GM19025 (cell line): Measurements from ENCODE around the gene SND1.

Source experiments
- ATAC-seq: cut with Tn5 transposase; IDR thresholded peaks from one replicate; pipeline ENCODE4 v1.9.1; 2021; ENCODE audit warnings: mild to moderate bottlenecking, low read depth, moderate library complexity; ENCODE audit not compliant: unreplicated experiment

Gene SND1

DNA sequence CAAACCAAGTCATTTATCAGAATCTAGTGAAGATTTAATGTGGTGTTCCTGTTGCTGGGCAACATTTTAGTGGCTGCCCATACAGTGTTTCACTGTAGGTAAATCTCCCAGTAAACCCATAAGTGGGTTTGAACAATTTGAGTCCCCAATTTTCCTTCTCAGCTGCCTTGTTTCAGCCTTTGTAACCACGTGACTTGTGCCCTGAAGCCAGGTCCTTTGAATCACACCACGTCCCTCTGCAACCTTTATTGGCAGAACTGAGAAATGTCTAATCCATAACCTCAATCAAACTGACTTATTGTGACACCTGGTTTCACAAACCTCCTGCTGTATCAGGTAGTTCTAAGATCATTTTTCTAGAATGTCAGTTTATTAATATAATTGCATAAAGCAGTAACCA is 30.1 kb downstream of the SND1 start:
- ATAC-seq, result no peak

GRCh38 chr7:127683776-127684681 is 32.0 kb downstream of the SND1 start:
- peak; percentile 71 for ATAC-seq

- ATAC-seq, result no peak
Observed at GRCh38 chr7:127689194-127689772, 37.3 kb downstream of the SND1 start.

DNA sequence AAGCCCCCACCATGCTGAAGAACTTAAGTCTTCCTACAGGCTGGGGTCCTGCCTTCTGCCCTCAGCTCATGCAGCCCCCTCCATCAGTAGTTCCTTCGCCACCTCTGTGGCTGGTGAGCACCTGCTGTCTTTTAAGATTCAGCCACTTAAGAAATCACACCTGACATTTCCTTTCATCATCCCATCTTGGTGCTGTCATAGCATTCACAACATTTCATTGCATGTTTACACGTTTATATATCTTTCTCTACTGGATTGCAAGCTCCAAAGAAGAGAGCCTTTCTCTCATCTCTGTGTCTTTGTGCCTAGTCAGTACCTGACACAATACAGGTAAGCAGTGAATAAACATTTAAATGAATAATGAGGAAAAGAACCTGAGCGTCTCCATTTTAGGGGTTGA is 38.3 kb downstream of the SND1 start:
- no peak for ATAC-seq

DNA sequence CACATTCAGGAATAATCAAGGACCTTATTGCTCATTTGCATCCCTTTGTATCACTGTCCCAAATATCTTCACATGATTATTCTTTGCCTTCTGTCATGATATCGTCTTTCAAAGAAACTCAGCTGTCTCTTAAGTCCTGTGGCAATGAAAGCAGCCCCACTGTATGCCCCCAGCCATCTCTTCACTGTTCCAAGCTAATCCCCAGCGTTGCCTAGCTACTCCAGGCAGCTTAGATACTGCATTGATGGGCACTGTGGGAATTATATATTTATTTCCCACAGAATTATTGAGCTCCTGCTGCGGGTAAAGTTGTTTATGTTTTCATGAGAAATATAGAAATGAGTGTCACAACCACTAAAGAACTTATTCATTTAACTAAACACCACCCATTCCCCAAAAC is 38.8 kb downstream of the SND1 start:
- no peak for ATAC-seq

DNA sequence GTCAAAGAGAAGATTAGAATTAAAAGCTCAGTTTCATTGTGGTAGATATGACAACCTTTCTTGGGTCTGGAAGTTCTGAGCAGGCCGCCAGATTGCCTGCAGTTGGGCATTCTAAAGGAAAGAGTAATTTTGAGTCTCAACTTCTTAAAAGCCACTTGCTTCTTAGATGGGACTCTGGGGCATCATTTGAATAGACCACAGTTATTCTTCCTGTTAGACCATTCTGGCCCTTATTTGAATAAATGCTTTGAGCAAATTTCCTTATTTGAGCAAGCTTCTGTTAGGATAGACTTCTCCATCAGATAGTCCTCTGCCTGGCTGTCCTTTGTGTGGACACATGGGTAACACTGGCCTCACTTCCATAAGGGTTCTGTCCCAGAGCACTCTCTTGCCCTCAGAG is 40.2 kb downstream of the SND1 start:
- ATAC-seq, result no peak

- ATAC-seq, result no peak
Observed at GRCh38 chr7:127699853-127700252, 47.9 kb downstream of the SND1 start.

- ATAC-seq, result no peak
Observed at GRCh38 chr7:127702052-127702652, 50.2 kb downstream of the SND1 start.

GRCh38 chr7:127702938-127703337 is 50.9 kb downstream of the SND1 start:
- no peak for ATAC-seq

GRCh38 chr7:127704211-127704610 is 52.2 kb downstream of the SND1 start:
- ATAC-seq, result no peak

GRCh38 chr7:127705461-127705959 is 53.5 kb downstream of the SND1 start:
- no peak for ATAC-seq

- ATAC-seq, result no peak
Observed at GRCh38 chr7:127706766-127707165, 54.8 kb downstream of the SND1 start.

DNA sequence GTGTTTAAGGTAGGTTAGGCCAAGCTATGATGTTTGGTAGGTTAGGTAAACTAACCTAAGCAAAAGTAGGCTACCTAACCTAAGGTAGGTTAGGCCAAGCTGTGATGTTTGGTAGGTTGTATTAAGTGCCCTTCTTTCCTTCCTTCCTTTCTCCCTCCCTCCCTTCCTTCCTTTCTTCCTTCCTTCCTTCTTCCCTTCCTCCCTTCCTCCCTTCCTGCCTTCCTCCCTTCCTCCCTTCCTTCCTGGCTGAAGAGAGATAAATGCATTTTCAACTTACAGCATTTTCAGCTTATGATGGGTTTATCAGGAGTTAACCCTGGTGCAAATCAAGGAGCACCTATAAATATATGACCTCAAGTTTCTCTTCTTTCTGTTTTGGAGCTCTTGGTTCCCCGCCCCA is 56.2 kb downstream of the SND1 start:
- ATAC-seq, result no peak

GRCh38 chr7:127708788-127709187 is 56.8 kb downstream of the SND1 start:
- peak; percentile 51 for ATAC-seq

GRCh38 chr7:127710635-127711034 is 58.6 kb downstream of the SND1 start:
- no peak for ATAC-seq

DNA sequence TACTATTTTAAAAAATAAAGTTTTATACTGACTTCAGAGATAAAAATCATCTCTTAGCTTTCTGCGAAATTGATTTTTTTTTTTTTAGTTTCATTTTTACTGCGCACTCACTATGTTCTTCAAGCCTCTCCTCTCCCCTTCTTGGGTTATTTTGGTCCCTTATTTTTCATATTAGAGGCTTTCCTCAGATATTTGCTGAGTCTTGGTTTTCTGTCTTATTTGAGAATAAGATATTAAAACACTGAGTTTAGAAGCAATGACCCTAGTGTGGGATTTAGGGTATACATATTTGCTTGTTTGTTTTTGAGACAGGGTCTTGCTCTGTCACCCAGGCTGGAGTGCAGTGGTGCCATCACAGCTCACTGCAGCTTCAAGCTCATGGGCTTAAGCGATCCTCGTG is 59.9 kb downstream of the SND1 start:
- no peak for ATAC-seq

DNA sequence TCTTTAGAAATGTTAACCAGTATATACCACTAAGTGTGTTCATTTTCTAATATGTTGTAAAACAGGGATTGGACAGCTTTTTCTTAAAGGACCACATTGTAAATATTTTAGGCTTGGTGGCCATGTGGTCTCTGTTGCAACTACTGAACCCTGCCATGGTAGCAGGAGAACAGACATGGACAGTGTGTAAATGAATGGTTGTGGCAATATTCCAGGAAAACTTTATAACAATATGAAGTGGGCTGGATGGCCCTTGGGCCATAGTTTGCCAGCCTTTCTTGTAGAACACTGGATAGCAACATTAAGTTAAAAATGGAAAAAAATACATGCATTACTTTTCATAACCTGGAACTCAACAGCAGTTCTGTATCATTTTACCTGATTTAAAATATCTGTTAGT is 61.0 kb downstream of the SND1 start:
- no peak for ATAC-seq

DNA sequence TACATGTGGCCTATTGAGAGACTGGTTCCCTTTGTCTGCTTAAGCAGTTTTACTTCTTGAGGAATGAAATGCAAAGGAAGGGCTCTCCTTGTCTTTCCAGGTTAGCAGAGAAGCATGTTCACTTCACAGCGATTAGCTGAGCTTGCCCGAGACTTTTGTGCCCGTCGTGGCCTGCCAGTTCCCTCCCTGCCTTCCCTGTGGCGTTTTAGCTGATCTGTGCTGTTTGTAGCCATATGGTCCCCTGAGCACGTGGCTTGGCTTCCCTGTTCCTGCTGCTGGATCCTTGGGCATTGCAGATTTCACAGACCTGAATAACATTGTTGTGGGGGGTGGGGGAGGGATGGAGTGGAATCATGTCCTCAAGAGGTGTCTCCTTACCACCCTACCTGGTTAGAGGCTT is 61.8 kb downstream of the SND1 start:
- no peak for ATAC-seq

GRCh38 chr7:127715272-127715671 is 63.3 kb downstream of the SND1 start:
- ATAC-seq, result no peak

DNA sequence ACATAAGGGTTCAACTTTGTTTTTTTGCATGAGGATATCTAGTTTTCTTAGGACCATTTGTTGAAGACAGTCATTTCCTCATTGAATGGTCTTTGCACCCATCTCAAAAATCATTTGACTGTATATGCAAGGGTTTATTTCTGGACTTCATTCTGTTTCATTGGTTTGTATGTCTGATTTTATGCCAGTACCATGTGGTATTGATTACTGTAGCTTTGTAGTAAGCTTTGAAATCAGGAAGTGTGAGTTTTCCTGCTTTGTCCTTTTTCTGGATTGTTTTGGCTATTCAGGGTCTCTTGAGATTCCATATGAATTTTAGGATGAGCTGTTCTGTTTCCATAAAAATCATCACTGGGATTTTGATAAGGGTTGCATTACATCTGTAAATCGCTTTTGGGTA is 63.9 kb downstream of the SND1 start:
- no peak for ATAC-seq

GRCh38 chr7:127717502-127718339 is 65.7 kb downstream of the SND1 start:
- no peak for ATAC-seq
